Erythroblast (primary cell): ENCODE measurements around the gene NOXA1.

ENCODE experiments used
- DNase-seq, 2 experiments: peaks; one replicate each; lab custom pipeline; 2025; lab: John Stamatoyannopoulos, UW
- GATA1 ChIP-seq: IDR thresholded peaks from 2 replicates; pipeline ENCODE4 v1.6.1; 2011; ENCODE audit warnings: low read depth, mild to moderate bottlenecking, control low read depth, low read length, moderate library complexity
- POLR2A ChIP-seq: IDR thresholded peaks from 2 replicates; pipeline ENCODE4 v1.6.1; 2011; ENCODE audit warnings: mild to moderate bottlenecking, low read length

Gene NOXA1

GRCh38 chr9:137417161-137418021 is 5.8 kb upstream of the NOXA1 start:
- peak; percentile 19 to 34 for DNase-seq
- TF ChIP-seq POLR2A: peak; percentile 28
- TF ChIP-seq GATA1: no peak

GRCh38 chr9:137421838-137422603 is 1.2 kb upstream of the NOXA1 start:
- no peak for DNase-seq
- TF ChIP-seq POLR2A: no peak
- no peak for TF ChIP-seq GATA1

- DNase-seq: peak; percentile 26 to 48
- TF ChIP-seq POLR2A: no peak
- no peak for TF ChIP-seq GATA1
Observed at GRCh38 chr9:137423514-137424291, 510 bp downstream of the NOXA1 start.

GRCh38 chr9:137426018-137426681 is 3.0 kb downstream of the NOXA1 start:
- DNase-seq: no peak
- no peak for TF ChIP-seq GATA1
- no peak for TF ChIP-seq POLR2A

- no peak for DNase-seq
- no peak for TF ChIP-seq POLR2A
Observed at GRCh38 chr9:137427454-137428310, 4.5 kb downstream of the NOXA1 start.

GRCh38 chr9:137428311-137428630 is 5.1 kb downstream of the NOXA1 start:
- TF ChIP-seq POLR2A (no peak), GATA1 (no peak)
- DNase-seq: no peak

GRCh38 chr9:137428841-137429545 is 5.8 kb downstream of the NOXA1 start:
- DNase-seq: no peak
- TF ChIP-seq GATA1 (no peak), POLR2A (no peak)

GRCh38 chr9:137429546-137429890 is 6.3 kb downstream of the NOXA1 start:
- TF ChIP-seq POLR2A (no peak), GATA1 (no peak)
- no peak for DNase-seq

- peak in 1 of 2 experiments; percentile 16 for DNase-seq
- TF ChIP-seq GATA1 (no peak), POLR2A (no peak)
Observed at GRCh38 chr9:137429974-137430722, 7.0 kb downstream of the NOXA1 start.

- DNase-seq: no peak
- TF ChIP-seq GATA1: no peak
- TF ChIP-seq POLR2A: no peak
Observed at GRCh38 chr9:137430723-137431415, 7.7 kb downstream of the NOXA1 start.
